HG02763 (cell line): ENCODE measurements around the gene CD59.
"Not testable (repeated sequence)": the region's sequence is repeated elsewhere in the genome, so short reads cannot be mapped to it uniquely, and the experiment has no call there.

Experiments
- ATAC-seq: cut with Tn5 transposase; IDR thresholded peaks from one replicate; pipeline ENCODE4 v1.9.1; 2021; ENCODE audit warnings: mild to moderate bottlenecking, moderate library complexity; ENCODE audit not compliant: unreplicated experiment

CD59 gene

DNA sequence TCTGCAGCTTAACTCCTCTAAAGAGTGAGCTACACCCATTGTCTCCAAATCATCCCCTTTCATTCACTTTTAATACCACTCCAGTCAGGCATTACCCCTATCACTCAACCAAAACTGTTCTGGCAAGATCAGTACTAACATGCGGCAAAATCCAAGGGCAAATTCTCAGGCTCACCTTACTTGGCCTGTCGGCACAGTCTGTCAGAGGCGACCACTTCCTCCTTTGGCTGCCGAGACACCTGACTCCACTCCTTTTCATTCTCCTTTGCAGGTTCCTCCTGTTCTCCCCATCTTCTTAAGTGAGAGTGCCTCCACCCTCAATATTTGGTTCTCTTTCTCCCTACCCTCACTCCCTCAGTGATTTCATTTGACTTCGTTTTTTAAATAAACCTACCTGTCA lies 39.8 kb downstream of the CD59 start:
- ATAC-seq, result no peak

- ATAC-seq, result no peak
Measured at GRCh38 chr11:33695051-33695566, 41.1 kb downstream of the CD59 start.

DNA sequence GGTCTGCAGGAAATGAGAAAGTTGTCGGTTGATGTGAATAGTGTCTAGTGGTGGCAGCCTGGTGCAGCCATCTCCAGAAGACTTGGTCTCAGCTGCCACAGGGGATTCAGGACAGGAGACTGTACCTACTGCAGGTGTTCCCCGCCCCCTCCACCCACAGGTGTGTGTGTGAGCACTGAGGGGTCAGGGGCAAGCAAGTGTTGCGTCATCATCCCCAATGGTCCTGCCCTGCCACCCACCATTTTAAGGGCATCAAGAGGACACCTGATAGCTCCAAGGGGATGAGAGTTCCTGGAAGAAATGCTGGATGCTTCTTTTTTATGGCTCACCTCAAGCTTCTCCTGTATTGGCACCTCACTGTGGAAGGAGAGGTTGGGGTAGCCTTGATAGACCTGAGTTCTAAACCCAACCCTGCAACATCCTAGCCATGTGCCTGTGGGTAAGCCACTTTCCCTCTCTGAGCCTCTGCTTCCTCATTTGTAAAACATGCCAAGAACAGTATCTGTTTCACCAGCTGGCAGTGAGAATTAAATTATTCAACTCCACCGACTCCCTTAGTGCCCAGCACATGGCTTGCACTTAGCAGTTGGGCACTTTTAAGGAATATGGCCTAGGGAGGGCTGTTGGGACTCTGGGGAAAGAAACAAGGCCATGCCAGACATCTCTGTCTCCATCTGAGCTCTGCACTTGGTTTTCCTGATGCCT lies 41.7 kb downstream of the CD59 start:
- ATAC-seq, result no peak

- no peak for ATAC-seq
Measured at GRCh38 chr11:33692541-33692940, 43.7 kb downstream of the CD59 start.

GRCh38 chr11:33692013-33692504 lies 44.2 kb downstream of the CD59 start:
- ATAC-seq, result no peak

GRCh38 chr11:33691066-33691864 lies 45.0 kb downstream of the CD59 start:
- ATAC-seq, result no peak

- no peak for ATAC-seq
Measured at GRCh38 chr11:33690290-33691065, 45.7 kb downstream of the CD59 start.

DNA sequence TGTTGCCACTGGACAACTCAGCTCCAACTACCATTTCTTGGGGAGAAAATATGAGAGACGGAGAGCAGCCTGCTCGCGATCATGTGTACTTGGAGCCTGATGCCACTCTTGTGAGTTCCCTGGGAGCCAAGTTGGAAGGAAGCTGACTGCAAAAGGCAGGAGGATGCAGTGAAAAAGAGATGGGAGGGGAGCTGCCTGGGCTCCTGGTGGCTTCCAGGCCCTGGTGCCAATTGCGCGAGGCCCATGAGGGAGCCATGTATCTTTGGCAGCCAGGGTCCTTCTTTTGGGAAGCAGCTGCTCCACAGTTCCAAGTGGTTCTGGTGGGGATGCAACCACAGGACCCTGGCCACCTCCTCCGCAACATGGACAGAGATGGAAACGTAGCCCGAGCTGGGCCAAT lies 46.7 kb downstream of the CD59 start:
- ATAC-seq, result no peak

DNA sequence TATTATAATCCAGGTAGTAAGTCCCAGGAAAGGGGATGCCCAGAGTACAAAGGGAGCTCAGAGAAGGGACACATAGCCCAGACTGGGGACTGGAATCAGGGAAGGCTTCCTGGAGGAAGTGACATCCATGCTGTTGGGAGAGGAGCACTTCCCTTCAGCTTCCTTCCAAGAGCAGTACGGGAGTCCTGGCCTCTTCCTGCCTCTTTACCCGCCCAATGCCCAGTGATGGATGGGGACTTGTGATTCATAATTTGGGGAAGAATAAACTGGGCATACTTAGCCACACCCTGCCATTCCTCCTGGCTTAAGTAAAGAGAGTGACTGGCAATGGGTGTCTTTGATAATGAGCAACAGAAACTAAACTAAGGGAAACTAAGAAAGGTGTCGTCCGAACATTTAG lies 47.1 kb downstream of the CD59 start:
- ATAC-seq, result no peak

DNA sequence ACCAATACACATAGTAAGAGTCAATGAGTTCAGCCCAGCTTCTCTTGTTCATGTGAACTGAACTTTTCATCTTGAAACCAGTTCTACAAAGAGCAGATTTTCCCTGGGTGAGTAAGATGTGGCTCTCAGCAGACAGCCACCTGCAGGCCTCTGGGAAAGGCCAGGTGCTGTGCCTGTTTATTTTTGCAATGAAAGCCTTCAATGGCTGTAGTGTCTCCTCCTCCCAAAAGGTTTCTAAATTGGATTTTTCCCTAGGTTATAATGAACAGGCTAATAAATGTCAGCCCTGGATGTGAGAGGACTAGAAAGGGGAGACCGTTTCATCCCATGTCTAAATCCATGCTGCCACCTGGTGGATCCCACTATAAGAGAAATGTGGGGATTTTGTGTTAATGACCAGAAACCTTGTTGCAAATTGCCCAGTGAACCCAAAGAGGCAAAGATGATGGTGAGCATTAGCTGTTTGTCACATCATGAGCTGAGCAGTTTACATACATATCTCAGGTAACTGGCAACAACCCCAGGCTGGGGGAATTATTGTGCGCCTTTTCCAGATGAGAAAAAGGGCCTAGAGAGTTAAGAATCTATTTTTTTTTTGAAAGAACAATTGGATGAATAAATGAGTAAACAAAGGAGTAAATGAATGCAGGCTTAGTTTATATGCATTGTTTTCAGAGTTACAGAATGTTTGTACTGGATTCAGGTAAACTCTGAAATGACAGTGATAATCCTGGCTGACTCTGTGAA lies 48.3 kb downstream of the CD59 start:
- ATAC-seq, result no peak

DNA sequence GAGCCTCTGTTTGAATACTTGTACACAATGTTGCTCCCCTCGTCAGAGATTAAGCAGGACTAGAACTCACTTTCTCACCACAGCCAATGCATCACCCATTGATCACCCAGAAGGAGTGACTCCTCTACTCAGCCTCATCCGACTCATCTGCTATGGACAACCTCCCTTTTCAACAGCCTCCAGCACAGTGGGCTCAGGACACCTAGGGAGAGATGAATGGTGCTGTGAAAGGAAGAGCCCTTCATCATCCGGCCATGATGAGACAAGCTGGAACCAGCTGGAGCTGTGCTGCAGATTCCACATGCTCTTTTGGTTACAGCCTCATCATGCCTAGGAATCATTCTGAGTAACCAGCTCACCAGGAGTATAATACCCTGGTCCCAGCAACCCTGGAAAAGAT lies 51.1 kb downstream of the CD59 start:
- ATAC-seq, result no peak

DNA sequence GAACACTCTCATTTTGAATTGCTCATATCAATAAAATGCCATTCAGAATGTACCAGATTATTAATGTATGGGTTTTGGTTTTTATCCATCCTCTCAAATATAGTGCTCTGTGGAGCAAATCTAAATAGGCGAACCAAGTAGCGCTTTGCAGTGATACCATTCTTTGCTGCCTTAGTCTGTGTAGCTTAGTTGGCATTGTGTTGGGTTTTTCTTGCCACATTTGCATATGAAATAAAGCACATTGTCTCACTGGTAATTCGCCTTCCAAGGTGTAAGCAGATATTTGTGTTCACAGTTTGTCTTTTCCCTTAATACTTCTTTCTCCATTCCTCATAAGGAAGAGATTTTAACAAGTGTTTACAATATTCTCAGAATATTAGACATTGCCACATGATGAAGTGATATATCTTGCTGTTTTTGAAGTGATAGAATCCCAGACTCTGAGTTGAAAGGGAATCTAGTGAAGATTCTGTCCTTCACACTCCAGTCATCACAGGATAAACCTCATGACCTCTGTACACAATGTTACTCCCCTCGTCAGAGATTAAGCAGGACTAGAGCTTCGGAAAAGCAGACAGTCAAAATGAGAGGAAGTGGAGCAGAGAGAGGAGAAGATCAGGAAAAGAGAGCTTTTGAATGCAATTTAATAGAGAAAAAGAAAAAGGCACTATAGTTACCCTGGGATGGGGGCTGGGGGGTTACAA lies 52.1 kb downstream of the CD59 start:
- no peak for ATAC-seq

DNA sequence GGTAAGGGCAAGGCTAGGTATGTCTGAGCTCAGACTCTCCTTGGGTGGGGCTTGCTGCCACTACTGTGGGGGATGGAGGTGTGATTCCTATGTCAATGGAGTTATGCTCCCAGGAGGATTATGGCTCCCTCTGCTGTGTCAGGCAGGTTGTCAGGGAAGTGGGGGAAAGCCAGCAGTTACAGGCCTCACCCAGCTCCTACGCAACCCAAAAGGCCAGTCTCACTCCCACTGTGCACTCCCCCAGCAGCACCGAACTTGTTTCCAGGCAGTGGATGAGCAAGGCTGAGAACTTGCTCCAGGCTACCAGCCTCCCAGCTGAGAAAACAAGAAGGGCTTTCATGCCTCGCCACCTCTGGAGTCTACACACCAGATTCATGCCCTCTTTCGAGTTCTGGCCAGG lies 53.8 kb downstream of the CD59 start:
- no peak for ATAC-seq

- no peak for ATAC-seq
Measured at GRCh38 chr11:33682019-33682418, 54.2 kb downstream of the CD59 start.

DNA sequence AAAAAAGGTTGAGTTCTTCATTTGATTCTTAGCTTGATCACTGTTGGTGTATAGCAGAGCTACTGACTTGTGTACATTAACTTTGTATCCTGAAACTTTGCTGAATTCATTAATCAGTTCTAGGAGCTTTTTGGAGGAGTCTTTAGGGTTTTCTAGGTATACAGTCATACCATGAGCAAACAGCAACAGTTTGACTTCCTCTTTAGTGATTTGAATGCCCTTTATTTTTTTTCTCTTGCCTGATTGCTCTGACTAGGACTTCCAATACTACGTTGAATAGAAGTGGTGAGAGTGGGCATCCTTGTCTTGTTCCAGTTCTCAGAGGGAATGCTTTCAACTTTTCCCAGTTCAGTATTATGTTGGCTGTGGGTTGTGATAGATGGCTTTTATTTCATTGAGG lies 57.6 kb downstream of the CD59 start:
- ATAC-seq, result not testable (repeated sequence)

- ATAC-seq, result no peak
Measured at GRCh38 chr11:33674035-33674814, 62.0 kb downstream of the CD59 start.

GRCh38 chr11:33672273-33672672 lies 64.0 kb downstream of the CD59 start:
- ATAC-seq, result no peak

DNA sequence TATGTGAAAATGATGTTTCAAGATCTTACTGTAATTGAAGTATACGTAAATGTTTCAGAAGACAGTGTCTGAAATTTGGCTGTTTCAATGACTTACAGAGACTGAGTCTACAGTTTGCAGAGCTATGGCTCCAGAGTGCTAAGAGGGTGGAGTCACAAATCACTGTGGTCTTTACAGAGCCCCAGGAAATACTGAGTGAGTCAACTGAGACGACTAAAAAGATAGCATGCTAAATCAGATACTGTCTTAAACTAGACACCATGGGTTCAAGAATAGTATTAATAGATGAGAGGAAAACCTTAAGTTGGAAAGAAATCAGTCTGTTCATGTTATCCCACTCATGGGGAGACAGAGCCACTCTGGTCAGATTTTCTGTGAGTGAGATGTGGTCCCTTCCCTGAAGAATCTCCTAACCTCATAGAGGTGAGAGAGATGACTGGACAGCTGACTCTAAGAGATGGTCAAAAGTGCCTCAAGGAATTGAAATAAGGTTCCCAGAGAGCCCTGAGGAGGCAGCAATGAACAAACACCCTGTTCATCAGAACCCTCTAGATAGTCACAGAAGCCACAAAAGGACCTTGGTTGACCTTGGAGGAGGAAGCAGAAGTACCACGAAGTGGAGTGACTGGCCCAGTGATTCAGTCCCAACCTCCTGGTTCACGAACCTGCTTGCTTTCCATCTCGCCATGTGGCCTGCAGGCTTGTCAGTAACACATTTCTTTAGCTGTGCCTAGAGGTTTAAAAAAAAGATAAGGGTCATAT lies 65.8 kb downstream of the CD59 start:
- ATAC-seq, result no peak
